Measurements from ENCODE around the gene TMPRSS3. TPM values are rescaled to one million over a fixed set of nuclear protein-coding genes. Genes with fewer than 3 reads are reported as not detected.
A peak's percentile ranks its signal among the peaks of the same experiment; 100 is the strongest.

Gene TMPRSS3
- total RNA-seq, 2 donors from 2014 or later, result not detected

DNA sequence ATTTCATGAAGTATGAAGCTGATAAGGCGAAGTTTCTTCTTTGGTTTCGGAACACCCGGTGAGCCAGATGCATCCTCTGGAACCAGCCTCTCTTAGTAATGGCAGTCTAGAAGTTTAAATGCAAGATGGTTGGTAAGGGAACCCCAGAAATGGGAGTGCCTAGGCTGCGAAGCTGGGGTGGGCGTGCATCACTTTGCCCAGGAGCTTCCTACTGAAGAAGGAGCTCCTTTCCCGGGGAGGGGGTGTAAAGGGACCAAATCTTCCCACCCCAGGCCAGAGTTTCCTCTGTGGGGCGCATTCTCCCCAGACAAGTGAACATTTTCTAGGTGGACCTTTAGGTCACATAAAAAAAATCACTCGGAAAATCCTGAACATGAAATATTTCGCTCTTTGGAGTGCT, 49.4 kb downstream of the TMPRSS3 start:
- Histone ChIP-seq H3K9ac (ENCODE audit: extremely low read depth, low read length, poor library complexity, severe bottlenecking) (no peak overlapping the region), H3K9me3 (ENCODE audit: control insufficient read depth, low read length) (no peaks in the 10 kb centered on the region), H3K27ac (ENCODE audit: low read depth, low read length) (no peak overlapping the region), H3K4me1 (ENCODE audit: control insufficient read depth, insufficient read depth, low read length) (peaks cover 3% of the 10 kb centered on the region), H3K36me3 (ENCODE audit: control insufficient read depth, insufficient read depth, low read length) (no peaks in the 10 kb centered on the region), H3K4me3 (ENCODE audit: low read length) (no peak overlapping the region), H3K27me3 (ENCODE audit: control insufficient read depth, insufficient read depth, low read length, poor library complexity, severe bottlenecking) (no peaks in the 10 kb centered on the region)
- Mint-ChIP-seq H3K4me3 (no peak overlapping the region), H3K27ac (no peak overlapping the region), H3K36me3 (ENCODE audit: low read depth) (no peaks in the 10 kb centered on the region), H3K27me3 (ENCODE audit: insufficient read depth) (no peaks in the 10 kb centered on the region), H3K9me3 (no peaks in the 10 kb centered on the region), H3K4me1 (no peaks in the 10 kb centered on the region)
- no peak for TF ChIP-seq CTCF (conservative IDR thresholded peaks at IDR 0.05)
- DNase-seq, result peak; percentile 7
- WGBS, 2 experiments (ENCODE audit: insufficient coverage in 1 of 2, insufficient read length in 1 of 2), result 96% methylated on average over 7 to 9 of the region's 9 CpGs

- Histone ChIP-seq H3K4me3 (ENCODE audit: low read length) (no peak overlapping the region), H3K36me3 (ENCODE audit: control insufficient read depth, insufficient read depth, low read length) (no peaks in the 10 kb centered on the region), H3K4me1 (ENCODE audit: control insufficient read depth, insufficient read depth, low read length) (peaks cover 3% of the 10 kb centered on the region), H3K27me3 (ENCODE audit: control insufficient read depth, insufficient read depth, low read length, poor library complexity, severe bottlenecking) (no peaks in the 10 kb centered on the region), H3K9ac (ENCODE audit: extremely low read depth, low read length, poor library complexity, severe bottlenecking) (no peak overlapping the region), H3K9me3 (ENCODE audit: control insufficient read depth, low read length) (no peaks in the 10 kb centered on the region), H3K27ac (ENCODE audit: low read depth, low read length) (no peak overlapping the region)
- no peak overlapping the region for H3K4me3 Mint-ChIP-seq
- 76 to 84% methylated on average over 3 to 4 of the region's 4 CpGs for WGBS, 2 experiments (ENCODE audit: insufficient coverage in 1 of 2, insufficient read length in 1 of 2)
- no peaks in the 10 kb centered on the region for H3K36me3 Mint-ChIP-seq (ENCODE audit: low read depth)
- H3K9me3 Mint-ChIP-seq, result no peaks in the 10 kb centered on the region
- peak; percentile 22 for DNase-seq
- H3K4me1 Mint-ChIP-seq, result no peaks in the 10 kb centered on the region
- H3K27me3 Mint-ChIP-seq (ENCODE audit: insufficient read depth), result no peaks in the 10 kb centered on the region
- no peak overlapping the region for H3K27ac Mint-ChIP-seq
- no peak for TF ChIP-seq CTCF (conservative IDR thresholded peaks at IDR 0.05)
Measured at GRCh38 chr21:42344631-42345030, 51.2 kb downstream of the TMPRSS3 start.

- no peak for TF ChIP-seq CTCF (conservative IDR thresholded peaks at IDR 0.05)
- Mint-ChIP-seq H3K36me3 (ENCODE audit: low read depth) (no peaks in the 10 kb centered on the region), H3K4me1 (no peaks in the 10 kb centered on the region), H3K4me3 (no peak overlapping the region), H3K27ac (no peak overlapping the region), H3K9me3 (no peaks in the 10 kb centered on the region), H3K27me3 (ENCODE audit: insufficient read depth) (no peaks in the 10 kb centered on the region)
- DNase-seq, result peak; percentile 9
- Histone ChIP-seq H3K9ac (ENCODE audit: extremely low read depth, low read length, poor library complexity, severe bottlenecking) (no peak overlapping the region), H3K9me3 (ENCODE audit: control insufficient read depth, low read length) (no peaks in the 10 kb centered on the region), H3K4me3 (ENCODE audit: low read length) (no peak overlapping the region), H3K4me1 (ENCODE audit: control insufficient read depth, insufficient read depth, low read length) (peaks cover 3% of the 10 kb centered on the region), H3K27me3 (ENCODE audit: control insufficient read depth, insufficient read depth, low read length, poor library complexity, severe bottlenecking) (no peaks in the 10 kb centered on the region), H3K36me3 (ENCODE audit: control insufficient read depth, insufficient read depth, low read length) (no peaks in the 10 kb centered on the region), H3K27ac (ENCODE audit: low read depth, low read length) (no peak overlapping the region)
- WGBS, 2 experiments (ENCODE audit: insufficient coverage in 1 of 2, insufficient read length in 1 of 2), result 89 to 94% methylated on average over 6 to 11 of the region's 11 CpGs
Measured at GRCh38 chr21:42343963-42344510, 51.8 kb downstream of the TMPRSS3 start.
